GM18861 (cell line): ENCODE results near the gene ADGB.
"Not testable (repeated sequence)": the region's sequence is repeated elsewhere in the genome, so short reads cannot be mapped to it uniquely, and the experiment has no call there.

Experiments
- ATAC-seq: cut with Tn5 transposase; IDR thresholded peaks from one replicate; pipeline ENCODE4 v1.9.1; 2021; ENCODE audit not compliant: unreplicated experiment

Gene ADGB

DNA sequence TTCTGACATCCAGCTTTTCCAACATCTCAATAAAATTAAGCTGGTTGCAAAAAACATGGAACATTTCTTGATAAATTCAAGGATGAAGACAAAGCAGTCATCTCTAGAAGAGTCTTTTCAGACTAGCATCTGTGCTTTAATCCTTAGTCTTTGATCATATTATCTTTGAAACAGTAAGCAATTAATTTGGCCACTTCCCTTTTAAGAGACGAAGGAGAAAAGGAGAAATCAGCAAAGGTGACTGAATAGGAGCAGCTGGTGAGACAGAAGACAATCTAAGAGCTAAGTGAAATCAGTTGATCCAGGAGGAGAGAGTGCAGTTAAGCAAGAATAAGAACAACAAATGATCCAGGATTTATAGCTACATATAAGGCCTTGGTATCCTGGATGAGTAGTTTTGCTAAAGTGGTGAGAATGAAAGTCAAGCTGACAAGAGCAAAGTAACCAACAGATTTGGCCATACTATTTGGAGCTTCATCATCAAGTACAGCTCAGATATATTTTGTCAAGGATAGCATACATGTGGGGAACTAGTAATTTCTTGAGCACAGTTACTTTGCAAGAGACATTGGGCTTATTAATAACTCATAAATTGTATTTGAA is 215.5 kb downstream of the ADGB start:
- no peak for ATAC-seq

DNA sequence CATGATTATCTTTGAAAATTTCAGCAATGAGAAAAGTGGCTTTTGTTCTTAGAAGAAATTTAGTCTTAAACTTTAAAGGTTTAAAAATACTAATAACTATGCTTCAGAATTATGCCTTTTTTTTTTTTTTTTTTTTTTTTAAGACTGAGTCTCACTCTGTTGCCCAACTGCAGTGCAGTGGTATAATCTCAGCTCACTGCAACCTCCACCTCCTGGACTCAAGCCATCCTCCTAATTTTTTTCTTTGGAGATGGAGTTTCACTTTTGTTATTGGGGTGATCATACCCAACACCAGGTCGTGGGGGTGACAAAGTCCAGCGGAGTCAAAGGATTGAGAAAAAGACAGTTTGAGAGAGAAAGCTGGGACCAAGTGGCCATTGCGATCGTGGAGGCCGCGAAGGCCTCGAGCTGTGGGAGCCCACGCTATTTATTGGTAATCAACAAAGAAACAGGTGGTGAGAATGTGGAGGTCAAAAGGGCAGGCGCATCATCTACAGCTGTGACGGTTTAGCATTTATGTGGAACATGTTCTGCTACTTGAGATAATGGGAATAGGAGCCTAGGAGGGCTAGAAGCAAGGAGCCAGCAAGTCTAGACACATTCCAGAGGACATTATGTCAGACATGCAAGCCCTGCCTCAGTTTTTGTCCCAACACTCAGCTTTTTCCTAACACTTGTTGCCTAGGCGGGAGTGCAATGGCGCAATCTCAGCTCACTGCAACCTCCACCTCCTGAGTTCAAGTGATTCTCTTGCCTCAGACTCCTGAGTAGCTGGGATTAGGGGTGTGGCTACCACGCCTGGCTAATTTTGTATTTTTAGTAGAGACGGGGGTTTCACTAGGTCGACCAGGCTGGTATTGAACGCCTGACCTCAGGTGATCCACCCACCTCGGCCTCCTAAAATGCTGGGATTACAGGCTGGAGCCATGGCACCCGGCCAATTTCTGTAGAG is 217.0 kb downstream of the ADGB start:
- ATAC-seq = not testable (repeated sequence)

DNA sequence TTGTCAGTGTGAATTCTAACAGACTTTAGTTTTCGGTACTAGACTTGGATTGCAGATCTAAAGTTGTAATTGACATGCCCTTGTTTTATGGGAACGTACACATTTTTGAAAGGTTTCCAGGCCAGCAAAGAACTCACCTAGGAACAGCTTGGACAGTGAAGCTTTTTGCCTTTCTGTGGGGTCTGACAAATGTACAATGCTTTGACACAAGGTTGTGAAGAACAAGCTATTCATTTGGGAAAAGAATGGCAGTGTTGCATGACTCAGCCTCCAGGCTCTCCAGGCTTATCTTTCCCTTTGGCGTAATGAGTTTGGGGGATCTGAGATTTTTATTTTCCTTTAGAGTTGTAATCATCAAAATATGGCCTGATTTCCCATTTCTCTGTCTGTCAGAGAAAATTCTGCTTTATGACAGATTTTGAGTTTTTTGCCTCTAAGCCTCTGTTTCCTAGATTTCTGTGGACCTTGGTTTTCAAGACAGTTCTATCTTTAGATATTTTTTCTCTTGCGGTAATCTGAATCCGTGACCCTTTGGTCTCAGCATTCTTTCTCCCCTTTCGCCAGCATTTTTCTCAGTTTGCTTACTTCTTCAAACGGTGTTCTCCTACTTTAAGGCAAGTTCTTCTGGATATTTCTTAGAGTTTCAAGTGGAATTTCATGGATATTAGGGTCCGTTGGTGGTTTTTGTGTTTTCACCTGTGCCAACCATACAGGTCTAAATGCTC is 221.0 kb downstream of the ADGB start:
- no peak for ATAC-seq

DNA sequence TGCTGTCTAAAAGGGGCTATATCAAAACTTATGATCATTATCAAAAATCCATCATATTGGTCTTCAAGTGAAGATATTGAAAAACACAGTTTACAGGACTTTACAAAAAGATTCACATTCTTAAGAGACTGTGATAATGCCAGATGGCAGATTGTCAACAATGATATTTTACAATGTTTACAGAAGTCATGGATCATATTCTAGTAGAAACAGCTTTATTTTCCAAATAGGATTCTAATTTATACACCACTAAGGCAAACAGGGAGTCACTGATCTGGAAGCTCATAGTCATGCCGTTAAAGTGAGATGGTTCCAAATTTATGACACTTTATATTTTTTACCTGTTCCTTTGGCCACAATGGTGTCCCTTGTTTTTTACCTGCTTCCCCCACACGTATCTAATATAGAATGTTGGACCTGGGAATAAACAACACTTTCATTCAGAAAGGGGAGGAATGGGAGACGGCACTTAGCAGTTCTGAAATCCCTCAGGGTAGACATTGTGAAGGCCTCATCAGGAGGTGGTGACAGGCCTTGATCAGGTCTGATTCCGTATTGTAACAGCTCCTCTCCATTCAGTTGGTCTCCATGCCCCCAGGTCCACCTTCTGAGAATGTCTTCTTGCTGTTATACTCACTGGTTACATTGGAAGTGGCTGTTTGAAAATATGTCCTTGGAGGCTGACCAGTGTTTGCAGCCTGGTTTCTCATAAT is 228.6 kb downstream of the ADGB start:
- ATAC-seq = no peak

DNA sequence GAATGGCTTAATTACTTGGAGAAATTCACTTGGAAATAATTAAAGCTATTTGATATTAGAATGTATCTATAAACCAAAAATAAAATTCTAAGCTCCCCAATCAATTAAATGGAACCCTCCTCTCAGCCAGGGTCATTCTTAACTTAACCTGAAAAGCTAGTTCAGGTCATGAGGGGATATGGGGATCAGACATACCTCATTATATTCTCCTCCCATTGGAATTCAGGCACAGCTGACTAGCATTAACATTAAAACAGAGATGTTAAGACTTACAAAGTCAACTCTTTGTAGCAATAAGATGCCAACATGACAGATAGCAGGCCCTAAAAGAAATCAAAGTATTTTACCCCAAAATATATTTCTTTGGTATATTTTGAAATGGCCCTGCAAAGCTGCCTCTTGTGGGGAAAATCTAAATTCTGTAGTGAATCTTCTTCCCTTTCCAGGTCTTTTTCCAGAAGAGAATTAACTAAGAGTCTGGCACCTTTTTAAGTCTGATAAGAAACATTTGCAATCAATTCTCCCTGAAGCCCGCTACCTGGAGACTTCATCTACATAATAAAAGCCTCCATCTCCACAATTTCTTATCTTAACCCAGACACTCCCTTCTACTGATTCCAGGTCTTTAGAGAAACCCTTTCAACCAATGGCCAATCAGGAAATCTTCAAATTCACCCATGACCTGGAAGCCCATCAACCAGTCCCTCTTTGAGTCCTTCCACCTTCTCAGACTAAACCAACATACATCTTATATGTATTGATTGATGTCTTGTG is 231.2 kb downstream of the ADGB start:
- no peak for ATAC-seq

DNA sequence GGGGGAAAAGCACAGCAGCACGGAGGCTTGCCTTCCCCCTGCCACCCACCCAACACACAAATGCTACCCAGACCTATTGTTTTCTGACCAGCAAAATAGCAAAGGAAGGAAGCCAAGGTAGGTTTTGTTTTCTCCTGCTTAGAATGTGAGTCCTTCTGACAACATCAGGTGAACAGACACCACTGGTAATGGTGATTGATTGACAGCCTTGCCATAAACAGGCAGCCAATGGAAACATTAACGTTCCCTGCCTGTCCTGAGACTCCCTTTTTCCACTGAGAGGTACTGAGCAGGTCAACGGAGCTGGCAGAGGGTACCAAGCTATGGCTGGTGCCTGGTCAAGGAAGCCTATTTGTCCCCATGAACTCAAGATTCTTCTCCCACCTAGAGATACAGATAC is 234.4 kb downstream of the ADGB start:
- no peak for ATAC-seq

DNA sequence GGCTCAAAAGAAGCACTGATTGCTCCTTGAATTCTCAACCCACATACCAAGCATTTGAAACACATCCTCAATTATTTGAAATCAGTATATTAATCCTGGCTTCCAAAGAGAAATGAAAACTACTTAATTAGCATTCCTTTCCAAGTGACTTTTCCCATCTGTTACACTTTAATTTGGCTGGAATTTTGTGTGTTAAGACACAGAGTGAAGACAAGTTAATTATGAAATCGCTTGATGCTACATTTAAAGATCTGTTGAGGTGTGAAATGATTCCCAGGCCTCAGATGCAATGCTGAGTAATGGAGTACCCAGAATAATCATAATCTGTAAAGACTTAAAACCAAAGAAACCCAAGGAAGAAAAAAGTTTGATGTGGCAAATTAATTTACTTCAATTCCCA is 241.4 kb downstream of the ADGB start:
- ATAC-seq = no peak

DNA sequence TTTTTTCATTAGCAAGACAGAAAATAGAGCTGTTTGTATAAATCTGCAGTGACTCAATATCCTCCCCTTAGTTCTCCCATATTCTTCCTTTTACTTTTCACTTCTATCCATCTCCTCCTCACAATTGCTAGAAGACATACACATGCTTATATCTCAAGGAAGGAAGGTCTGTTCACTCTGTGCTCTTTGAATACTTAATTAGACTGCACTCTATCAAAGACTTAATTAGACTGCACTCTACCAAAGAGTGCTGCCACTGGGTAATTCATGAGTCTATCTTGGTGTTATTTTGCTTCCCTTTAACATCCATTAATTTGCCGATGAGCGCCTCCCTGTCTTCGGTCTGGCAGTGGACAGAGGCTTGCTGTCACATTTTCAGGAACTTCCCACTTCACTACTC is 241.9 kb downstream of the ADGB start:
- no peak for ATAC-seq

DNA sequence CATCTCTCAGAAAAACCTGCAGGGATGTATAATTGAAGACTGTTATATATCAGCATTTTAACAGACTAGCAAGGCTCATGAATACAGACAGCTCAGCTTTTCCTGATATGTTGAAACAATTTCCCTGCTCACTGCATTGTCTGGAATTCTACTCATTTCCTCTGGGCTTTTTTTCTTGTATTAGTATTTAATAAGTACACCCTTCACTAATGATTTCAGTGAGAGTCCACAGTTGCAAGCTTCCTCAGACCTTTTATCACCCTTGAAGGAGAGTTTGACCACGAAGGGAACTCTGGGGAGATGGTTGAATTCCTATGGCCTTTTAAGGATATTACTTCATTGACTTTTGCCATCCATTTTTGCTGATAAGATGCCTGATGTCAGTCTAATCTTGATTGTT is 248.7 kb downstream of the ADGB start:
- no peak for ATAC-seq

DNA sequence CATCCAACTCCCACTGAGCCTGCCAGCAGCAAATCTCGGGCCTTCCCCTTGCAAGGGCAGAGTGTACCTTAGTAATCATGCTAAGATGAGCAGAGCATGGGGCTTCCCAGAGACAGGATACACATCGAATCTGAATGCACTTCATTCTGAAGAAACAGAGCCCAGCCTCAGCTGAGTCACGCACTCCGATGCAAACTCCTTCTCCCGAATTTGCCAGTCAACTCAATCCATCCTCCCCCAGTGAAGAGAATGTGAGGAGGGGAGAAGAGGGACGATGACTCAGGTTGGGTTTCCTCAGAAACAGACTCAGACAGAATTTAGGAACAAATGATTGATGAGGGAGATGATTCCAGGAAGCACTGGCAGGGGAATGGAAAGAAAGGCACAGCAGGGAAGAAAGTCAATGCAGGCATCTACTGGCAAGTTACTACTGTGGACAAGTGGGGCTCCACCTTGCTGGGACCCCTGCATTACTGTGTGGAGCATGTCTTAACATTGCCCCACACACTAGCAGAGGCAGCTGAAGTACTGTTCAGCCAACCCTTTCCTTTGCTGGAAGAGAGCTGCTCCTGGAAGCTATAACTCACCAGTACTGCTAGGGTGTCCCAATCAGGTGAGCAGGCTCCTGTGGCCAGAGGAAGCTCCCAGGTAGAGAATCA is 251.6 kb downstream of the ADGB start:
- ATAC-seq = no peak

DNA sequence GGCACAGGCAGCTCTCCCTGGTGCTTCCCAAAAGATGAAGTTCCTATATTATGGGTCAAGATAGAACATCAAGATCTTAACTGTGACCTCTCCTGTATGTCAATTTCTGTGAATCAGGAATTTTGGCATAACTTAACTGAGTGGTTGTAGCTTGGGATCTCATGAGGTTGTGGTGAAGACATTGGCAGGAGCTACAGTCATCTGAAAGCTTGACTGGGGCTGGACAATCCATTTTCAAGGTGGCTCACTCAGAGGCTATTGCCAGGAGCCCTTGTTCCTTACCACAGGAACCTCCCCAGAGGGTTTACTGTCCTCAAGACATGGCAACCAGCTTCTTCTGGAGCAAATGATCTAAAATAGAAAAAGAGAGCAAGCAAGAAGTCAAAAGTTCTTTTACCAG is 252.2 kb downstream of the ADGB start:
- no peak for ATAC-seq

DNA sequence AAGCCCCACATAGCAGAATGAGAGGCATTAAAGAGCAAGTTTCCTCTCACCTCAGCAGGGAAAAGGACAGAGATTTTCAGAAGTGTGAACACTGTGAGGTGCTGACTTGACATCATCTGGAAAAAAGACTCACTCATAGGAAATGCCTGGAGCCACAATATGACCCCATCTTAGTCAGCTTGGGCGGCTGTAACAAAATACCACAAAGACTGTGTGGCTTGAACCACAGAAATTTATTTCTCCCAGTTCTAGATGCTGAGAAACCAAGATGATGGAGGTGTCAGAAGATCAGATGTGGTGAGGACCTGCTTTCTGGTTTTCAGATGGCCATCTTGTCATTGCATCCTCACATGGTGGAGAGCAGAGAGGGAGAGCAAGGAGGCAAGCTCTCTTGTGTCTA is 253.1 kb downstream of the ADGB start:
- ATAC-seq = no peak

DNA sequence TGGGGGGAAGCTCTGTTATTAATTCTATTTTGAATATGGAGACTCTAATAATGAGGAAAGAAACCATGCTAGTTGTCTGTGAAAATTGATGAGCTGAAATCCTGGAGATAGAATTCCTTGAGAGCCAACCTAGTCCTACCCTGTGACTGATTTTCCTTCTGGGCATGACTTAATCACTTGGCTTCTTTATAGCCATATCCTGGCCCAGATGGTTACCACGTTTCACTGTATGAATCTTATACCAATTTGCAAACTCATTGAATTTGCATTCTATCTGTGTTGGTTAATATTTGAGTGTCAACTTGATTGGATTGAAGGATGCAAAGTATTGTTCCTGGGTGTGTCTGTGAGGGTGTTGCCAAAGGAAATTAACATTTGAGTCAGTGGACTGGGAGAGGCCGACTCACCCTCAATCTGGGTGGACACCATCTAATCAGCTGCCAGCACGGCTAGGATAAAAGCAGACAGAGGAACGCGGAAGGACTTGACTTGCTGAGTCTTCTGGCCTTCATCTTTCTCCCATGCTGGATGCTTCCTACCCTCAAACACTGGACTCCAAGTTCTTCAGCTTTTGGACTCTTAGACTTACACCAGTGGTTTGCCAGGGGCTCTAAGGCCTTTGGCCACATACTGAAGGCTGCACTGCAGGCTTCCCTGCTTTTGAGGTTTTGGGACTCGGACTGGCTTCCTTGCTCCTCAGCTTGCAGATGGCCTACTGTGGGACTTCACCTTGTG is 255.9 kb downstream of the ADGB start:
- ATAC-seq = not testable (repeated sequence)

DNA sequence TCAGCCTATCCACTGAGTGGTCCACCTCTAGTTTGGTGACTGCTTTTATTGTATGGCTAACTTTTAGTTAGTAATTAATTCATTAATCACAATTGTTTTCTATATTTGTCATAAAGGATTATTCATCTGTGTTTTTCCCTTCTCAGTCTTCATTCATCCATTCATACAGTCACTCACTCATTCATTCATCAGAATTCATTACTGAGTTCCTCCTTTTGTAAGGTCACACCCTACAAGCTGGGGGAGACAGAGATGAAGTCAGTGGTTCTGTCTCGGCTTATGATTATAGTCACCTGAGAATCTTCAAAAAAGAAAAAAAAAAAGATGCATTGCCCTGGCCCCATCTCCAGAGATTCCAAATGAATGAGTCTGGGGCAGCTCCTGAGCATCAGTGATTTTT is 257.1 kb downstream of the ADGB start:
- ATAC-seq = no peak

DNA sequence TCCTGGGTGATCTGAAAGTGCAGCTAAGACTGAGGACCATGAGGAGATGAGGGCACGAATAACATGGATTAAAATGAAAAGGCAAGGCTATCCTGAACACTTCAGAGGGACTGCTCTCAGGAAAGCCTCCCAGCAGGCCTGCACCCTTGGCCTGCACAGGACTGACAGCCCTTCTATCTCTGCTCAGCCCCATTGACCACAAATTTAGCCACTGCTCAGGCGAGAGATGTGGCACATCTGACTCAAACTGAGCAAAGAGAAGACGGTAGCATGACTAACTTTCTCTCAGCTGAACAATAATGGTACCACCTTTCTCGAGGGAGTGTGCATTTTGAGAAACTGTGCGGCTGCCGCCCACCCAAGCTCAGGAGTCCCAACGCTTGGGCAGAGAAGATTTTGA is 257.5 kb downstream of the ADGB start:
- ATAC-seq = peak; percentile 65

DNA sequence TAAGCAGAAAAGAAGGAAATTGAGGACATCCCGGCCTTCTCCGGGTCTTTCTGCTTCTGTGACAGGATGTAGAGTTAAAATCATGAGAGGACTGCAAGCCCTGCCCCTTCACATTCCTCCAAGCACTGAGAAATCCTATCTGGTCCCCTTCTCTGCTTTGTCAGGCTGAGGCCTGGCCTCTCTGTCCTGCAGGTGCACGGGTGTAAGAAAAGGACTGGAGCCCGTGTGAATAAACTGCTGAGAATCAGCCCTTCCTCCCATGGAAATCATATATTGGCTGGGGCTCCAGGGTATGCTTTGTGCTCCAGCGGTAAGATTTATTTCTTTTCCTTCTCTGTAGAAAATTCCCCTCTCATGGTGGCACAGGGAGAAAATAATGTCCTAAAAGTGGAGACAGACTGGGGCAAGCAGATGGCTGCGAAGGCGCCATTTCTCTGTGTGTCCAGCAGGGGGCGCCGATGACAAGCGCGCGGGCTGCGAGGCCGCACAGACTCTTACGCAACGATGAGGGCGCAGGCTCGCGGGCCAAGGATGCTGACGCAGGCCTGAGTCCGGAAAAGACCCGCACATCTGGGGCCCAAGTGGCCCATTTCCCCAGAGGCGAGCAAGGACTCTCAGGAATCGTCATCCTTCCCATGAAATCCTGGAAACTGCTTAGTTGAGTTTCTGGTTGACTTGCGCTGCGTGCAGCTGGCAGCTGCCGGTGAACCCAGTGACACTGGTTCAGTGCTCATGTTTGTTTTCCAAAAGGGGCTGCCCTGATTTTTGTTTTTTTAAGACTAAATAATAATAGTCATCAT is 258.6 kb downstream of the ADGB start:
- ATAC-seq = peak; percentile 89

DNA sequence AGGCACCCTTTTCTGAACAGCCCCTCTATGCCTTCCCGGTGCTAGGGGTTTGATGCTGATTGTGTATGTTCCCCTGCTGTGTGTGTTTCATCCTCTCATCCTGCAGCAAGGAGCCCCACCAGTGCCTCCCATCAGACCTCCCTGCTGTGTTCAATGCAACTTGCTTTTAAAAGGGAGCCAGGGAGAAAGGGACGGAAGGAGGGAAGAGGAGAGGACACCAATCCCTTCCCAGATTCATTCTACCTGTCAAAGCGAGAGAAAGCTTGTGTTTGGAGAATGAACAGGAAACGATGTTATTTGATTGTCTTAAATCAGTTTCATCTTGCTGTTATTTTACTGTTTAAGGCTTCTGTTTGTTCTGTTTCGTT is 259.2 kb downstream of the ADGB start:
- no peak for ATAC-seq

DNA sequence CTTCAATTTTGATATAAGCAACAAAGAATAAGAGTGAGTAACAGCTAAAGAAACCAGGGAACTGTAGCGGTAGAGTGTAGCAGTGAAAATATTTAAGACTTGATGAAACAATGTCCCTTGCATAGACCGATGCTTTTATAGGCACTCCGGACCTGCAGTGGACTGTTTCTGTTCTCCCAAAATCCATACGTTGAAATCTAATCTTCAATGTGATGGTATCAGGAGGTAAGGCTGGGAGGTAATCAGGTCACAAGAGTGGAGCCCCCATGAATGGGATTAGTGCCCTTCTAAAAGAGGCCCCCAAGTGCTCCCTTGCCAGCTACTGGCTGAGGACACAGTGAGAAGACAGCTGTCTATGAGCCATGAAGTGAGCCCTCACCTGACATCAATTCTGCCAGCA is 260.4 kb downstream of the ADGB start:
- ATAC-seq = no peak
